ENCODE data around the gene ITLN1.

The ITLN1 gene

DNA sequence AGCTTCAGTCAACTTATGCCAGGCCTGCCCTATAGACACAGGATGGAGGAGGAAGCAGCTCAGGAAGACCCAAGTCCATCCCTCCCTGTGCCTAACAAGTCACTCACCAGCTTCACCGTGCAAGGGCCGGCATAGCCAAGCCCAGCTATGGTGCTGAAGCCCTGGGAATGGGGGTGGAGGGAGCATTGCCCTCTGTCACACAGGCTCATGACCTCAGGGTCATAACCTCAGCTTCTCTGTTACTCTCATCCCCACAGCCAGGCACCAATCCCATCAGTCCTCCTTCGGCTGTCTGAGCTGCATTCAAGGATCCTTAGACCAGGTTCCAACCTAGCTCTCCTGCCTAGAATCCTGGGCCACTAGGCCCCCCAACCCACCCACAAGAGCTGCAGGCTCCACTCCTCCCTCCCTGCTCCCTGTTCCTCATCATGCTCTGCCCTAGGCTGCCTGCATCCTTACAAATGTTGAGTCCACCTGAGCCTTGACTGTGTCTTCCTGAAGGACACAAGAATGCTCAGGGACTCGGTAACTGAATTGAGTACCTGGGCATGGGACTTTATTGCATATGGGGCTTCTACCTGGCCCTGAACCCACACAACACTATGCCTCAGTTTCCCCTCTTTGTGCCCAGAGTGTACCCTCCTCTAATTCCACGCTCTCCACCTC, 24.0 kb downstream of the ITLN1 start:
- POLR2A ChIA-PET = no interaction called here
- TF ChIP-seq YY1 (tag by site-specific recombination; IDR thresholded peaks at IDR 0.05) (no peak), ZFP41 (tag by site-specific recombination; IDR thresholded peaks at IDR 0.05; ENCODE audit: borderline replicate concordance) (no peak), ZNF350 (tag by site-specific recombination; IDR thresholded peaks at IDR 0.05) (no peak), ZNF404 (tag by site-specific recombination; IDR thresholded peaks at IDR 0.05) (no peak), ZNF335 (tag by site-specific recombination; conservative IDR thresholded peaks at IDR 0.05) (no peak), ZNF10 (tag by site-specific recombination; IDR thresholded peaks at IDR 0.05) (no peak), ZNF837 (tag by site-specific recombination; IDR thresholded peaks at IDR 0.05) (no peak), ZIC2 (tag by site-specific recombination; IDR thresholded peaks at IDR 0.05) (no peak), SP2 (tag by site-specific recombination; IDR thresholded peaks at IDR 0.05) (no peak), TRIM28 (IDR thresholded peaks at IDR 0.05; ENCODE audit: borderline replicate concordance, low read length) (no peak), SALL2 (tag by site-specific recombination; IDR thresholded peaks at IDR 0.05; ENCODE audit: borderline replicate concordance) (no peak)
- TF ChIP-seq, protein P1, sequence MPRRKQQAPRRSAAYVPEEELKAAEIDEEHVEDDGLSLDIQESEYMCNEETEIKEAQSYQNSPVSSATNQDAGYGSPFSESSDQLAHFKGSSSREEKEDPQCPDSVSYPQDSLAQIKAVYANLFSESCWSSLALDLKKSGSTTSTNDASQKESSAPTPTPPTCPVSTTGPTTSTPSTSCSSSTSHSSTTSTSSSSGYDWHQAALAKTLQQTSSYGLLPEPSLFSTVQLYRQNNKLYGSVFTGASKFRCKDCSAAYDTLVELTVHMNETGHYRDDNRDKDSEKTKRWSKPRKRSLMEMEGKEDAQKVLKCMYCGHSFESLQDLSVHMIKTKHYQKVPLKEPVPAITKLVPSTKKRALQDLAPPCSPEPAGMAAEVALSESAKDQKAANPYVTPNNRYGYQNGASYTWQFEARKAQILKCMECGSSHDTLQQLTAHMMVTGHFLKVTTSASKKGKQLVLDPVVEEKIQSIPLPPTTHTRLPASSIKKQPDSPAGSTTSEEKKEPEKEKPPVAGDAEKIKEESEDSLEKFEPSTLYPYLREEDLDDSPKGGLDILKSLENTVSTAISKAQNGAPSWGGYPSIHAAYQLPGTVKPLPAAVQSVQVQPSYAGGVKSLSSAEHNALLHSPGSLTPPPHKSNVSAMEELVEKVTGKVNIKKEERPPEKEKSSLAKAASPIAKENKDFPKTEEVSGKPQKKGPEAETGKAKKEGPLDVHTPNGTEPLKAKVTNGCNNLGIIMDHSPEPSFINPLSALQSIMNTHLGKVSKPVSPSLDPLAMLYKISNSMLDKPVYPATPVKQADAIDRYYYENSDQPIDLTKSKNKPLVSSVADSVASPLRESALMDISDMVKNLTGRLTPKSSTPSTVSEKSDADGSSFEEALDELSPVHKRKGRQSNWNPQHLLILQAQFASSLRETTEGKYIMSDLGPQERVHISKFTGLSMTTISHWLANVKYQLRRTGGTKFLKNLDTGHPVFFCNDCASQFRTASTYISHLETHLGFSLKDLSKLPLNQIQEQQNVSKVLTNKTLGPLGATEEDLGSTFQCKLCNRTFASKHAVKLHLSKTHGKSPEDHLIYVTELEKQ (tag by site-specific recombination; IDR thresholded peaks at IDR 0.05; ENCODE audit: borderline replicate concordance) = no peak
- TF ChIP-seq, protein P2, sequence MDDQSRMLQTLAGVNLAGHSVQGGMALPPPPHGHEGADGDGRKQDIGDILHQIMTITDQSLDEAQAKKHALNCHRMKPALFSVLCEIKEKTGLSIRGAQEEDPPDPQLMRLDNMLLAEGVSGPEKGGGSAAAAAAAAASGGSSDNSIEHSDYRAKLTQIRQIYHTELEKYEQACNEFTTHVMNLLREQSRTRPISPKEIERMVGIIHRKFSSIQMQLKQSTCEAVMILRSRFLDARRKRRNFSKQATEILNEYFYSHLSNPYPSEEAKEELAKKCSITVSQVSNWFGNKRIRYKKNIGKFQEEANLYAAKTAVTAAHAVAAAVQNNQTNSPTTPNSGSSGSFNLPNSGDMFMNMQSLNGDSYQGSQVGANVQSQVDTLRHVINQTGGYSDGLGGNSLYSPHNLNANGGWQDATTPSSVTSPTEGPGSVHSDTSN (CRISPR knock-in tag; IDR thresholded peaks at IDR 0.05) = no peak
- TF ChIP-seq, protein P3, sequence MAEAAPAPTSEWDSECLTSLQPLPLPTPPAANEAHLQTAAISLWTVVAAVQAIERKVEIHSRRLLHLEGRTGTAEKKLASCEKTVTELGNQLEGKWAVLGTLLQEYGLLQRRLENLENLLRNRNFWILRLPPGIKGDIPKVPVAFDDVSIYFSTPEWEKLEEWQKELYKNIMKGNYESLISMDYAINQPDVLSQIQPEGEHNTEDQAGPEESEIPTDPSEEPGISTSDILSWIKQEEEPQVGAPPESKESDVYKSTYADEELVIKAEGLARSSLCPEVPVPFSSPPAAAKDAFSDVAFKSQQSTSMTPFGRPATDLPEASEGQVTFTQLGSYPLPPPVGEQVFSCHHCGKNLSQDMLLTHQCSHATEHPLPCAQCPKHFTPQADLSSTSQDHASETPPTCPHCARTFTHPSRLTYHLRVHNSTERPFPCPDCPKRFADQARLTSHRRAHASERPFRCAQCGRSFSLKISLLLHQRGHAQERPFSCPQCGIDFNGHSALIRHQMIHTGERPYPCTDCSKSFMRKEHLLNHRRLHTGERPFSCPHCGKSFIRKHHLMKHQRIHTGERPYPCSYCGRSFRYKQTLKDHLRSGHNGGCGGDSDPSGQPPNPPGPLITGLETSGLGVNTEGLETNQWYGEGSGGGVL (tag by site-specific recombination; IDR thresholded peaks at IDR 0.05) = no peak
- TF ChIP-seq, protein P4, sequence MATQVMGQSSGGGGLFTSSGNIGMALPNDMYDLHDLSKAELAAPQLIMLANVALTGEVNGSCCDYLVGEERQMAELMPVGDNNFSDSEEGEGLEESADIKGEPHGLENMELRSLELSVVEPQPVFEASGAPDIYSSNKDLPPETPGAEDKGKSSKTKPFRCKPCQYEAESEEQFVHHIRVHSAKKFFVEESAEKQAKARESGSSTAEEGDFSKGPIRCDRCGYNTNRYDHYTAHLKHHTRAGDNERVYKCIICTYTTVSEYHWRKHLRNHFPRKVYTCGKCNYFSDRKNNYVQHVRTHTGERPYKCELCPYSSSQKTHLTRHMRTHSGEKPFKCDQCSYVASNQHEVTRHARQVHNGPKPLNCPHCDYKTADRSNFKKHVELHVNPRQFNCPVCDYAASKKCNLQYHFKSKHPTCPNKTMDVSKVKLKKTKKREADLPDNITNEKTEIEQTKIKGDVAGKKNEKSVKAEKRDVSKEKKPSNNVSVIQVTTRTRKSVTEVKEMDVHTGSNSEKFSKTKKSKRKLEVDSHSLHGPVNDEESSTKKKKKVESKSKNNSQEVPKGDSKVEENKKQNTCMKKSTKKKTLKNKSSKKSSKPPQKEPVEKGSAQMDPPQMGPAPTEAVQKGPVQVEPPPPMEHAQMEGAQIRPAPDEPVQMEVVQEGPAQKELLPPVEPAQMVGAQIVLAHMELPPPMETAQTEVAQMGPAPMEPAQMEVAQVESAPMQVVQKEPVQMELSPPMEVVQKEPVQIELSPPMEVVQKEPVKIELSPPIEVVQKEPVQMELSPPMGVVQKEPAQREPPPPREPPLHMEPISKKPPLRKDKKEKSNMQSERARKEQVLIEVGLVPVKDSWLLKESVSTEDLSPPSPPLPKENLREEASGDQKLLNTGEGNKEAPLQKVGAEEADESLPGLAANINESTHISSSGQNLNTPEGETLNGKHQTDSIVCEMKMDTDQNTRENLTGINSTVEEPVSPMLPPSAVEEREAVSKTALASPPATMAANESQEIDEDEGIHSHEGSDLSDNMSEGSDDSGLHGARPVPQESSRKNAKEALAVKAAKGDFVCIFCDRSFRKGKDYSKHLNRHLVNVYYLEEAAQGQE (tag by site-specific recombination; IDR thresholded peaks at IDR 0.05) = no peak
- TF ChIP-seq, protein P5, sequence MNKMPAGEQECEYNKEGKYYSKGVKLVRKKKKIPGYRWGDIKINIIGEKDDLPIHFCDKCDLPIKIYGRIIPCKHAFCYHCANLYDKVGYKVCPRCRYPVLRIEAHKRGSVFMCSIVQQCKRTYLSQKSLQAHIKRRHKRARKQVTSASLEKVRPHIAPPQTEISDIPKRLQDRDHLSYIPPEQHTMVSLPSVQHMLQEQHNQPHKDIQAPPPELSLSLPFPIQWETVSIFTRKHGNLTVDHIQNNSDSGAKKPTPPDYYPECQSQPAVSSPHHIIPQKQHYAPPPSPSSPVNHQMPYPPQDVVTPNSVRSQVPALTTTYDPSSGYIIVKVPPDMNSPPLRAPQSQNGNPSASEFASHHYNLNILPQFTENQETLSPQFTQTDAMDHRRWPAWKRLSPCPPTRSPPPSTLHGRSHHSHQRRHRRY (tag by site-specific recombination; IDR thresholded peaks at IDR 0.05) = no peak
- TF ChIP-seq, protein P6, sequence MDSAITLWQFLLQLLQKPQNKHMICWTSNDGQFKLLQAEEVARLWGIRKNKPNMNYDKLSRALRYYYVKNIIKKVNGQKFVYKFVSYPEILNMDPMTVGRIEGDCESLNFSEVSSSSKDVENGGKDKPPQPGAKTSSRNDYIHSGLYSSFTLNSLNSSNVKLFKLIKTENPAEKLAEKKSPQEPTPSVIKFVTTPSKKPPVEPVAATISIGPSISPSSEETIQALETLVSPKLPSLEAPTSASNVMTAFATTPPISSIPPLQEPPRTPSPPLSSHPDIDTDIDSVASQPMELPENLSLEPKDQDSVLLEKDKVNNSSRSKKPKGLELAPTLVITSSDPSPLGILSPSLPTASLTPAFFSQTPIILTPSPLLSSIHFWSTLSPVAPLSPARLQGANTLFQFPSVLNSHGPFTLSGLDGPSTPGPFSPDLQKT (IDR thresholded peaks at IDR 0.05; ENCODE audit: borderline replicate concordance, low read depth, low read length) = no peak
- TF ChIP-seq, protein P7, sequence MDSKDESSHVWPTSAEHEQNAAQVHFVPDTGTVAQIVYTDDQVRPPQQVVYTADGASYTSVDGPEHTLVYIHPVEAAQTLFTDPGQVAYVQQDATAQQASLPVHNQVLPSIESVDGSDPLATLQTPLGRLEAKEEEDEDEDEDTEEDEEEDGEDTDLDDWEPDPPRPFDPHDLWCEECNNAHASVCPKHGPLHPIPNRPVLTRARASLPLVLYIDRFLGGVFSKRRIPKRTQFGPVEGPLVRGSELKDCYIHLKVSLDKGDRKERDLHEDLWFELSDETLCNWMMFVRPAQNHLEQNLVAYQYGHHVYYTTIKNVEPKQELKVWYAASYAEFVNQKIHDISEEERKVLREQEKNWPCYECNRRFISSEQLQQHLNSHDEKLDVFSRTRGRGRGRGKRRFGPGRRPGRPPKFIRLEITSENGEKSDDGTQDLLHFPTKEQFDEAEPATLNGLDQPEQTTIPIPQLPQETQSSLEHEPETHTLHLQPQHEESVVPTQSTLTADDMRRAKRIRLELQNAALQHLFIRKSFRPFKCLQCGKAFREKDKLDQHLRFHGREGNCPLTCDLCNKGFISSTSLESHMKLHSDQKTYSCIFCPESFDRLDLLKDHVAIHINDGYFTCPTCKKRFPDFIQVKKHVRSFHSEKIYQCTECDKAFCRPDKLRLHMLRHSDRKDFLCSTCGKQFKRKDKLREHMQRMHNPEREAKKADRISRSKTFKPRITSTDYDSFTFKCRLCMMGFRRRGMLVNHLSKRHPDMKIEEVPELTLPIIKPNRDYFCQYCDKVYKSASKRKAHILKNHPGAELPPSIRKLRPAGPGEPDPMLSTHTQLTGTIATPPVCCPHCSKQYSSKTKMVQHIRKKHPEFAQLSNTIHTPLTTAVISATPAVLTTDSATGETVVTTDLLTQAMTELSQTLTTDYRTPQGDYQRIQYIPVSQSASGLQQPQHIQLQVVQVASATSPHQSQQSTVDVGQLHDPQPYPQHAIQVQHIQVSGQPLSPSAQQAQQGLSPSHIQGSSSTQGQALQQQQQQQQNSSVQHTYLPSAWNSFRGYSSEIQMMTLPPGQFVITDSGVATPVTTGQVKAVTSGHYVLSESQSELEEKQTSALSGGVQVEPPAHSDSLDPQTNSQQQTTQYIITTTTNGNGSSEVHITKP (tag by site-specific recombination; IDR thresholded peaks at IDR 0.05) = no peak

More for the DNA sequence above, 24.0 kb downstream of the ITLN1 start:
- Histone ChIP-seq H3K4me1 (ENCODE audit: control insufficient read depth, insufficient read depth, low read length) (no peaks in the 10 kb centered on the region), H3K4me3 (ENCODE audit: low read depth, low read length) (no peak overlapping the region), H3K9me3 (ENCODE audit: control insufficient read depth, insufficient read depth, low read depth, low read length) (no peaks in the 10 kb centered on the region), H3K27ac (ENCODE audit: extremely low read depth, low read depth, low read length) (no peak overlapping the region), H3K36me3 (ENCODE audit: control insufficient read depth in 2 of 2, insufficient read depth in 1 of 2, low read length in 2 of 2) (no peaks in the 10 kb centered on the region)
- CTCF ChIA-PET = interaction anchor here (0.5 to 1.2 kb wide), 2 partner anchors 90 to 94 kb away, joined by 3 read pairs; partner anchors contain the start of gene ITLN2
